PC-3 (cell line): Measurements from ENCODE around the gene LSM8. TPM values are rescaled to one million over a fixed set of nuclear protein-coding genes. Genes with fewer than 3 reads are reported as not detected.
"Not testable (repeated sequence)": the region's sequence is repeated elsewhere in the genome, so short reads cannot be mapped to it uniquely, and the experiment has no call there.

Source experiments
- ATAC-seq: fragments of 200-7000 bp; cut with Tn5 transposase; 2 replicates; pipeline ENCODE4 v1.9.1; 2020; ENCODE audit warnings: mild to moderate bottlenecking, moderate library complexity
- BruUV-seq: library from RNA; stranded (reverse); fragments of 400-500 nt; replicated peaks from 2 replicates; lab custom pipeline; 2021; lab: Mats Ljungman, UMichigan
- CTCF ChIA-PET: fragments of 300-600 bp; sonication (Branson Sonifier 250); formaldehyde crosslinking; loops from one replicate; lab custom pipeline; 2022; ENCODE audit warnings: antibody characterized with exemption; lab: Charles Lee
- POLR2A ChIA-PET: fragments of 300-600 bp; sonication (Branson Sonifier 250); formaldehyde crosslinking; loops from one replicate; lab custom pipeline; 2022; ENCODE audit warnings: antibody characterized with exemption; ENCODE audit not compliant: unreplicated experiment; lab: Charles Lee
- DNase-seq: peaks from one replicate; pipeline ENCODE4 v3.0.0-alpha.2; 2015
- H2AFZ ChIP-seq: fragments of 300-600 bp; sonication (generic); 2 replicates; pipeline ENCODE4 v1.6.0; 2016; ENCODE audit warnings: antibody characterized with exemption, low read length
- H3F3A ChIP-seq: fragments of 300-600 bp; sonication (generic); one replicate; pipeline ENCODE4 v1.6.0; 2017; ENCODE audit warnings: antibody characterized with exemption, low read length, control low read depth, mild to moderate bottlenecking; ENCODE audit not compliant: unreplicated experiment
- H3K27ac ChIP-seq: fragments of 300-600 bp; sonication (generic); 2 replicates; pipeline ENCODE4 v1.5.1; 2016; ENCODE audit warnings: mild to moderate bottlenecking, low read length
- H3K27me3 ChIP-seq: fragments of 300-600 bp; sonication (generic); 2 replicates; pipeline ENCODE4 v1.6.1; 2016; ENCODE audit warnings: low read length, mixed read lengths
- H3K36me3 ChIP-seq: fragments of 300-600 bp; sonication (generic); 2 replicates; pipeline ENCODE4 v1.6.1; 2016; ENCODE audit warnings: low read depth, mixed run types, low read length, mixed read lengths
- H3K4me1 ChIP-seq: fragments of 300-600 bp; sonication (generic); 2 replicates; pipeline ENCODE4 v1.5.1; 2016; ENCODE audit warnings: low read length; ENCODE audit not compliant: insufficient read depth
- H3K4me2 ChIP-seq: fragments of 300-600 bp; sonication (generic); 2 replicates; pipeline ENCODE4 v1.6.0; 2016; ENCODE audit warnings: low read length
- H3K4me3 ChIP-seq: fragments of 300-600 bp; sonication (generic); 2 replicates; pipeline ENCODE4 v1.5.1; 2016; ENCODE audit warnings: mild to moderate bottlenecking, low read length, mixed read lengths
- H3K79me2 ChIP-seq: fragments of 300-600 bp; sonication (generic); 2 replicates; pipeline ENCODE4 v1.6.1; 2017; ENCODE audit warnings: low read length, mixed read lengths
- H3K9ac ChIP-seq: fragments of 300-600 bp; sonication (generic); 2 replicates; pipeline ENCODE4 v1.6.0; 2016; ENCODE audit warnings: mild to moderate bottlenecking, low read length
- H3K9me2 ChIP-seq: fragments of 300-600 bp; sonication (generic); replicated peaks from 2 replicates; pipeline ENCODE4 v1.6.1; 2016; ENCODE audit warnings: mixed run types, low read length, mixed read lengths
- H3K9me3 ChIP-seq: fragments of 300-600 bp; sonication (generic); 2 replicates; pipeline ENCODE4 v1.6.1; 2016; ENCODE audit warnings: low read length, mixed read lengths
- H4K20me1 ChIP-seq: fragments of 300-600 bp; sonication (generic); 2 replicates; pipeline ENCODE4 v1.6.1; 2016; ENCODE audit warnings: low read length, mixed read lengths
- EZH2 ChIP-seq: fragments of 300-600 bp; sonication (generic); IDR thresholded peaks from one replicate; pipeline ENCODE4 v1.6.1; 2017; ENCODE audit warnings: antibody characterized with exemption, mild to moderate bottlenecking, low read length; ENCODE audit not compliant: unreplicated experiment
- EZH2phosphoT487 ChIP-seq: fragments of 300-600 bp; sonication (generic); IDR thresholded peaks from 2 replicates; pipeline ENCODE4 v1.6.1; 2018; ENCODE audit warnings: mild to moderate bottlenecking, antibody characterized with exemption, low read length, borderline replicate concordance
- intact Hi-C: fragments of 100-400 bp; cut with micrococcal nuclease; formaldehyde crosslinking; loops from 2 replicates; pipeline ENCODE4 v1.9.0; 2023
- total RNA-seq: library from RNA; depleted of rRNA; stranded (reverse); fragments of >200 nt; gene quantifications from 2 replicates; pipeline ENCODE4 v1.2.3, GENCODE V29; 2014
- TF ChIP-seq, protein P1 (sequence below): fragments of 300-600 bp; sonication (generic); conservative IDR thresholded peaks from 2 replicates; pipeline ENCODE4 v1.5.1; 2017; ENCODE audit warnings: antibody characterized with exemption, low read depth, mild to moderate bottlenecking, low read length

Gene LSM8
- total RNA-seq, 1 experiment from 2014 or later, result 55.1 TPM

DNA sequence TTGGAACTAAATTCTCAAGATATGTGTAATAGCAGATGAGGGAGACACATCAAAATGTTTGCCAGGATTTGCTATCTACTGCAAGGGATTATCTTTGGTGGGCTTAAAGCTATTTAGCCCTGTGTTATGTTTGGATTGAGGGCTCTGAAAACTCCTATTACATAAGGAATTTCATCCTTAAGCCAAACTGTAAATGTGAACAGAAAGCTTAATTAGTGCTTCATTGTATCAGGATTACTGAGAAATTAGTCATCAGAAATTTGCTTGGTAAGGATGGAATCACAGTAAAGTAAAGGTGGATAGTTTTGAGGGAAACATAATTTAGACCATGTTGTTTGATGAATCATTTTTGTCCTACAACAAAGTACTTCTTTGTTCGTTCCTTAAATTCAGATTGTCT, 48.9 kb downstream of the LSM8 start:
- intact Hi-C loops, result no loop called here
- H3K4me2 ChIP-seq, result no peak overlapping the region
- H3K4me3 ChIP-seq, result no peak overlapping the region
- no peak for TF ChIP-seq EZH2phosphoT487
- no peak for TF ChIP-seq EZH2
- H3K9me2 ChIP-seq, result no peaks in the 10 kb centered on the region
- H3K36me3 ChIP-seq, result no peaks in the 10 kb centered on the region
- H3F3A ChIP-seq, result no peaks in the 10 kb centered on the region
- H3K27me3 ChIP-seq, result no peaks in the 10 kb centered on the region
- no peak overlapping the region for H2AFZ ChIP-seq
- no peak overlapping the region for H3K9ac ChIP-seq
- BruUV-seq, result no TSS peak
- ATAC-seq (peak; percentile 27; the same call in 1 of the 2 replicates), DNase-seq (peak; percentile 2)
- CTCF ChIA-PET, result no interaction called here
- no peaks in the 10 kb centered on the region for H4K20me1 ChIP-seq
- H3K9me3 ChIP-seq, result no peaks in the 10 kb centered on the region
- POLR2A ChIA-PET, result no interaction called here
- no peak overlapping the region for H3K27ac ChIP-seq
- no peaks in the 10 kb centered on the region for H3K4me1 ChIP-seq
- H3K79me2 ChIP-seq, result no peaks in the 10 kb centered on the region

DNA sequence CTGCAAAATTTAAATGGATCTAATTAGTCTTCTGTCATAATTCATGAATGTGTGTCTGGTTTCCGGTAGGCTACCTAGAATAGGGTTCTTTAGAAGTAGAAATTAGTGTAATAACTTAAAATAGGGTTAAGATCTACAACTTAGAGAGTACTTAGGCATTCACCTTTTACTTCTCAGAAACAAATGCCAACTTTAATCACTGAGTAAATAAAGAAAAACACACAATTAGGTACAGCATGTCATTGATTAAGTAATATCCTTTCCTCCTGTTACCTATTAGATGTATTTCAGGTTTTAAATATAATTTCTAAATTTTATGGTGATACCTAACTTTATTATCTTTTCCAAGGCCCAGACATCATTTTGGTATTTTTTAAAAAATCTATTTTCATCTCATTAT, 49.8 kb downstream of the LSM8 start:
- TF ChIP-seq EZH2 (no peak), EZH2phosphoT487 (no peak)
- TF ChIP-seq, protein P1, sequence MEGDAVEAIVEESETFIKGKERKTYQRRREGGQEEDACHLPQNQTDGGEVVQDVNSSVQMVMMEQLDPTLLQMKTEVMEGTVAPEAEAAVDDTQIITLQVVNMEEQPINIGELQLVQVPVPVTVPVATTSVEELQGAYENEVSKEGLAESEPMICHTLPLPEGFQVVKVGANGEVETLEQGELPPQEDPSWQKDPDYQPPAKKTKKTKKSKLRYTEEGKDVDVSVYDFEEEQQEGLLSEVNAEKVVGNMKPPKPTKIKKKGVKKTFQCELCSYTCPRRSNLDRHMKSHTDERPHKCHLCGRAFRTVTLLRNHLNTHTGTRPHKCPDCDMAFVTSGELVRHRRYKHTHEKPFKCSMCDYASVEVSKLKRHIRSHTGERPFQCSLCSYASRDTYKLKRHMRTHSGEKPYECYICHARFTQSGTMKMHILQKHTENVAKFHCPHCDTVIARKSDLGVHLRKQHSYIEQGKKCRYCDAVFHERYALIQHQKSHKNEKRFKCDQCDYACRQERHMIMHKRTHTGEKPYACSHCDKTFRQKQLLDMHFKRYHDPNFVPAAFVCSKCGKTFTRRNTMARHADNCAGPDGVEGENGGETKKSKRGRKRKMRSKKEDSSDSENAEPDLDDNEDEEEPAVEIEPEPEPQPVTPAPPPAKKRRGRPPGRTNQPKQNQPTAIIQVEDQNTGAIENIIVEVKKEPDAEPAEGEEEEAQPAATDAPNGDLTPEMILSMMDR, result no peak
- Histone ChIP-seq H3F3A (no peaks in the 10 kb centered on the region), H3K4me1 (no peaks in the 10 kb centered on the region), H3K4me2 (no peak overlapping the region), H3K4me3 (no peak overlapping the region), H2AFZ (no peak overlapping the region), H3K27me3 (no peaks in the 10 kb centered on the region), H3K9me2 (no peaks in the 10 kb centered on the region), H3K9me3 (no peaks in the 10 kb centered on the region), H3K79me2 (no peaks in the 10 kb centered on the region), H3K36me3 (no peaks in the 10 kb centered on the region), H3K27ac (no peak overlapping the region), H3K9ac (no peak overlapping the region), H4K20me1 (no peaks in the 10 kb centered on the region)
- intact Hi-C loops, result no loop called here
- ATAC-seq (no peak), DNase-seq (no peak)
- no TSS peak for BruUV-seq
- ChIA-PET CTCF (no interaction called here), POLR2A (no interaction called here)

DNA sequence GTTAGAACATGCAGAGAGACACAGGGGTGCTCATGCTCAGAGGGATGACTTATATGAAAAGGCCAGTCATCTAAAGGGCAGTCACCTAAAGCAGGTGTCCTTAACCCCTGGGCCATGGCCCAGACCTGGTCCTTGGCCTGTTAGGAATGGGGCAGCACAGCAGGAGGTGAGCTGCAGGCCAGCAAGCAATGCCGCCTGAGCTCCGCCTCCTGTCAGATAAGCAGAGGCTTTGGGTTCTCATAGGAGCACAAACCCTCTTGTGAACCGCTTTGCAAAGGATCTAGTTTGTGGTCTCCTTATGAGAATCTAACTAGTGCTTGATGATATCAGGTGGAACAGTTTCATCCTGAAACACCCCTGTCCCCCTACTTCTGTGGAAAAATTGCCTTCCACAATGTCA, 55.0 kb downstream of the LSM8 start:
- H2AFZ ChIP-seq, result no peak overlapping the region
- ChIA-PET POLR2A (no interaction called here), CTCF (no interaction called here)
- H3K27me3 ChIP-seq, result no peaks in the 10 kb centered on the region
- no peak overlapping the region for H3K9ac ChIP-seq
- no peaks in the 10 kb centered on the region for H3K79me2 ChIP-seq
- no peaks in the 10 kb centered on the region for H4K20me1 ChIP-seq
- no peak for TF ChIP-seq EZH2phosphoT487
- TF ChIP-seq, protein P1, result no peak
- H3K9me3 ChIP-seq, result no peaks in the 10 kb centered on the region
- H3K4me1 ChIP-seq, result no peaks in the 10 kb centered on the region
- no peaks in the 10 kb centered on the region for H3K9me2 ChIP-seq
- DNase-seq (no peak), ATAC-seq (no peak)
- no peaks in the 10 kb centered on the region for H3K36me3 ChIP-seq
- intact Hi-C loops, result no loop called here
- no peak overlapping the region for H3K27ac ChIP-seq
- no TSS peak for BruUV-seq
- H3K4me3 ChIP-seq, result no peak overlapping the region
- no peaks in the 10 kb centered on the region for H3F3A ChIP-seq
- no peak overlapping the region for H3K4me2 ChIP-seq

DNA sequence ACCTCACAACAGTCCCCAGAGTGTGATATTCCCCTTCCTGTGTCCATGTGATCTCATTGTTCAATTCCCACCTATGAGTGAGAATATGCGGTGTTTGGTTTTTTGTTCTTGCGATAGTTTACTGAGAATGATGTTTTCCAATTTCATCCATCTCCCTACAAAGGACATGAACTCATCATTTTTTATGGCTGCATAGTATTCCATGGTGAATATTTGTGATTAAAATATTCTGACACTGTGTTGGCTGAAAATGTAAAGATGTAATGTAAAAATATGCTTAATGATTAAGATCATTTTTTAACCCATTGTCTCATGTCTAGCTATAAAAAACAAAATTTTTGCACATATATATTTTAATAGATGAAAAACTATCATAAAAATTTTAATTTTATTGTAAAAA, 56.4 kb downstream of the LSM8 start:
- H3K4me3 ChIP-seq, H3K36me3 ChIP-seq, H3K9ac ChIP-seq, BruUV-seq, DNase-seq, H3K27ac ChIP-seq, CTCF ChIA-PET, H3K9me3 ChIP-seq, H3K4me2 ChIP-seq, intact Hi-C loops, H3K79me2 ChIP-seq, H2AFZ ChIP-seq, H3F3A ChIP-seq, ATAC-seq, H3K4me1 ChIP-seq, H3K9me2 ChIP-seq, POLR2A ChIA-PET, H3K27me3 ChIP-seq, H4K20me1 ChIP-seq: not testable (repeated sequence)
